Neutrophil (primary cell): Measurements from ENCODE around the gene TBC1D24.
"Not testable (repeated sequence)": the region's sequence is repeated elsewhere in the genome, so short reads cannot be mapped to it uniquely, and the experiment has no call there.

ENCODE experiments used
- H3K27ac ChIP-seq: fragments of 200-600 bp; sonication (generic); 2 replicates; pipeline ENCODE4 v1.5.1; 2016; ENCODE audit warnings: mild to moderate bottlenecking, moderate library complexity
- H3K27me3 ChIP-seq: fragments of 200-600 bp; sonication (generic); 2 replicates; pipeline ENCODE4 v1.6.0; 2016; ENCODE audit warnings: mild to moderate bottlenecking
- H3K36me3 ChIP-seq: fragments of 200-600 bp; sonication (generic); 2 replicates; pipeline ENCODE4 v1.5.1; 2017
- H3K4me1 ChIP-seq, 2 experiments: fragments of 200-600 bp in 1 of 2; sonication (generic) in 1 of 2; 1 replicate in 1 of 2; 2 replicates in 1 of 2; pipeline versions ENCODE4 v1.5.1 to v1.6.1; 2013 to 2016; ENCODE audit warnings: low read depth in 1 of 2, low read length in 1 of 2, mild to moderate bottlenecking in 1 of 2, moderate library complexity in 1 of 2; ENCODE audit not compliant: control insufficient read depth in 1 of 2, insufficient read depth in 1 of 2
- H3K4me3 ChIP-seq, 2 experiments: fragments of 200-600 bp in 1 of 2; sonication (generic) in 1 of 2; 1 replicate in 1 of 2; 2 replicates in 1 of 2; pipeline ENCODE4 v1.5.1; 2013 to 2016; ENCODE audit warnings: low read depth in 1 of 2, low read length in 1 of 2, mild to moderate bottlenecking in 1 of 2, moderate library complexity in 1 of 2
- H3K9me3 ChIP-seq: fragments of 200-600 bp; sonication (generic); 2 replicates; pipeline ENCODE4 v1.5.1; 2016
- CTCF ChIP-seq: fragments of 200-600 bp; sonication (generic); IDR thresholded peaks from 2 replicates; pipeline ENCODE4 v1.5.1; 2016; ENCODE audit warnings: antibody characterized with exemption

Gene TBC1D24

GRCh38 chr16:2475413-2476344 lies 752 bp downstream of the TBC1D24 start:
- H3K4me1 ChIP-seq, result peaks cover 24 to 34% of the 10 kb centered on the region in 2 experiments
- TF ChIP-seq CTCF, result no peak
- H3K4me3 ChIP-seq, result peak overlapping the region; percentile 69 to 85
- no peaks in the 10 kb centered on the region for H3K9me3 ChIP-seq
- no peak overlapping the region for H3K27ac ChIP-seq
- peaks cover 55% of the 10 kb centered on the region for H3K27me3 ChIP-seq
- no peaks in the 10 kb centered on the region for H3K36me3 ChIP-seq

GRCh38 chr16:2476345-2476720 lies 1.4 kb downstream of the TBC1D24 start:
- no peak overlapping the region for H3K27ac ChIP-seq
- no peaks in the 10 kb centered on the region for H3K36me3 ChIP-seq
- H3K27me3 ChIP-seq, result peaks cover 48% of the 10 kb centered on the region
- no peaks in the 10 kb centered on the region for H3K9me3 ChIP-seq
- no peak for TF ChIP-seq CTCF
- no peak overlapping the region for H3K4me3 ChIP-seq
- H3K4me1 ChIP-seq, result peaks cover 24 to 30% of the 10 kb centered on the region in 2 experiments

GRCh38 chr16:2476741-2477140 lies 1.8 kb downstream of the TBC1D24 start:
- Histone ChIP-seq H3K27ac (no peak overlapping the region), H3K9me3 (no peaks in the 10 kb centered on the region), H3K27me3 (peaks cover 44% of the 10 kb centered on the region), H3K36me3 (no peaks in the 10 kb centered on the region), H3K4me3 (no peak overlapping the region), H3K4me1 (peaks cover 24 to 26% of the 10 kb centered on the region in 2 experiments)
- TF ChIP-seq CTCF, result no peak

GRCh38 chr16:2477327-2477726 lies 2.4 kb downstream of the TBC1D24 start:
- no peak overlapping the region for H3K27ac ChIP-seq
- no peak overlapping the region for H3K4me3 ChIP-seq
- no peaks in the 10 kb centered on the region for H3K9me3 ChIP-seq
- TF ChIP-seq CTCF, result no peak
- H3K27me3 ChIP-seq, result peaks cover 38% of the 10 kb centered on the region
- H3K36me3 ChIP-seq, result no peaks in the 10 kb centered on the region
- H3K4me1 ChIP-seq, result peaks cover 24 to 26% of the 10 kb centered on the region in 2 experiments

DNA sequence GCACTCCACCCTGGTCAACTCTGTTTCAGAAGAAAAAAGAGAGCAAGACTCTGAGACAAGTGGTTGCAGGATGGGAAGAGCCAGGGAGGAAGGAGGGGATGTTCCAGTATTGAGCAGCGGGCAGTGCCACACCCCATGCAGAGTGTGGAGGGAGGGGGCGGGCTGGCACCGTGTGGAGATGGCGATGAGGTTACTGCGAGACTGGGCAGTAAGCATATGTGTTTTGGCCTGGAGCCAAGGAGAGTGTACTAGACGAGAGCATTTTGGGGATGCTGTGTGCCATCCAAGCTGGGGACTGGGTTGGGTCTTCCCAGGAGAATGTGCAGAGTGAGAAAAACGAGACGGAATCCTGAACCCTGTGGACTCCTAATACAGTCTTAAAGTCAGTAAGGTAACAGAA lies 3.4 kb downstream of the TBC1D24 start:
- H3K4me3 ChIP-seq, result no peak overlapping the region
- no peaks in the 10 kb centered on the region for H3K36me3 ChIP-seq
- H3K4me1 ChIP-seq, result peaks cover 21 to 23% of the 10 kb centered on the region in 2 experiments
- peaks cover 29% of the 10 kb centered on the region for H3K27me3 ChIP-seq
- H3K9me3 ChIP-seq, result no peaks in the 10 kb centered on the region
- no peak for TF ChIP-seq CTCF
- no peak overlapping the region for H3K27ac ChIP-seq

DNA sequence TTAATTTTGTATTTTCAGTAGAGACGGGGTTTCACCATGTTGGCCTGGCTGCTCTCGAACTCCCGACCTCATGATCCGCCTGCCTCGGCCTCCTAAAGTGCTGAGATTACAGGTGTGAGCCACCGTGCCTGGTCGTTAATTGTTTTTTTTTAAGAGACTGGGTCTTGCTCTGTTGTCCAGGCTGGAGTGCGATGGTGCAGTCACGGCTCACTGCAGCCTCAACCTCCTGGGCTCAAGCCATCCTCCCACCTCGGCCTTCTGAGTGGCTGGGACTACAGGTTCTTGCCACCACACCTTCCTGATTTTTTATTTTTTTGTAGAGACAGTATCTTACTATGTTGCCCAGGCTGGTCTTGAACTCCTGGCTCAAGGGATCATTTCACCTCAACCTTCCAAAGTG lies 5.1 kb downstream of the TBC1D24 start:
- not testable (repeated sequence) for H3K9me3 ChIP-seq, H3K4me1 ChIP-seq, H3K4me3 ChIP-seq, H3K27ac ChIP-seq, H3K36me3 ChIP-seq
- H3K27me3 ChIP-seq, result peaks cover 13% of the 10 kb centered on the region
